GM21447 (cell line): ENCODE results near the gene MYBPH.

ENCODE experiments used
- ATAC-seq: cut with Tn5 transposase; IDR thresholded peaks from one replicate; pipeline ENCODE4 v1.9.1; 2021; ENCODE audit not compliant: unreplicated experiment

Gene MYBPH

DNA sequence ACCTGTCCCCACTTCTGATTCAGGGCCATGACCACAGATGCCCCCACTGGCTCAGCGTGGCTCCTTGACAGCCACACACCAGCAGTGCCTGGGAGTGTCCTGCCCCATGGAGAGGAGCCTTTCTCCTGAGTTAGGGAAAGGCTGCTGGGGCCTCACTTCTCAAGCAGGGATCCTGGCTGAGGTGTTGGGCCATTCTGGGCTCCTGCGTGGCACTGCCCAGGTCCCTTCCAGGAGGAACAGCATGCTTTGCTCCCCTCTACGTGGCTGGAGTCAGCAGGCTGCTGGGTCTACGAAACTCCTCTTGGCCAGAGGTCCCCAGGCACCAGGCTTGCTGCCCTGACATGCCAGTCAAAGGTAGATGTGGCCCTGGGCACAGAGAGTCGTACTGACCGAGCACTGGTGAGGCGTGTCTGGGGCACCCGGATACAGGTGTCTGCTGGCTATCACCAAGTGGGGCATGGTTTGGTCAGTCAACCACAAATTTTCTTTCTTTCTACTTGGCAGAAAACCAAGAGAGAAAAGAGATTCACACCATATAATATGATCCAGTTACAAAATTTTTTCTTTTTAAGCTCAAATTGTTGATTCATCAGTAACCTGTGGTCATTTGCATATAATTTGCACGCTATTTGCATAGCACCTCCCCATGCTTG is 44.0 kb downstream of the MYBPH start:
- no peak for ATAC-seq

DNA sequence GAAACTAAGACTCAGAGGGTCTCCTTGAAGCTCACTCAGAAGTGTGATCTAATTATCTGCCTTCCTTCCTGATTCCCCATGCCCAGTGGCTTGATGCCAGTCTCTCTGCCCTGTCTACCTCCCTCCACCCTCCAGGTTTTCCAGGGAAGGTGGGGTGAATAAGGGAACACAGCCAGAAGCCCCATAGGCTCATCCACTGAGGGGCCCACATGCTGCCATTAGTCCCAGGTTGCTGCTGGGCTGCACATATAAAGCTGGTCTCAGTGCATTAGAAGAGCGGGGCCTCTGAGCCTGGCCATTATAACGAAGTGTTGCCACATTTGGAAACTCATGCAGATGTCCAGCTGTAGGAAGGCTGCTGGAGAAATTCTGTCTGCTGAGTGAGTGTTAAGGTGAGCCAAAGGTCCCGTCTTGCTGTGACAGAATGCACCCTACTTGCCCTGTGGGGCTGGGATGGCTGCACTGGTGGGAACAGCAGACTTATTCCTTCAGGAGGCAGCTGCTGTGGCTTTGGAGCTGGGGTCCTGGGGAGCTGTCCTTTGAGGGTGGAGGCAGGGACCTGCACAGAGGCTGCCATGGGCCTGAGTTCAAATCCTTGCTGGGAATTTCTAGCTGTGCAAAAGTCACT is 45.2 kb downstream of the MYBPH start:
- ATAC-seq, result no peak

DNA sequence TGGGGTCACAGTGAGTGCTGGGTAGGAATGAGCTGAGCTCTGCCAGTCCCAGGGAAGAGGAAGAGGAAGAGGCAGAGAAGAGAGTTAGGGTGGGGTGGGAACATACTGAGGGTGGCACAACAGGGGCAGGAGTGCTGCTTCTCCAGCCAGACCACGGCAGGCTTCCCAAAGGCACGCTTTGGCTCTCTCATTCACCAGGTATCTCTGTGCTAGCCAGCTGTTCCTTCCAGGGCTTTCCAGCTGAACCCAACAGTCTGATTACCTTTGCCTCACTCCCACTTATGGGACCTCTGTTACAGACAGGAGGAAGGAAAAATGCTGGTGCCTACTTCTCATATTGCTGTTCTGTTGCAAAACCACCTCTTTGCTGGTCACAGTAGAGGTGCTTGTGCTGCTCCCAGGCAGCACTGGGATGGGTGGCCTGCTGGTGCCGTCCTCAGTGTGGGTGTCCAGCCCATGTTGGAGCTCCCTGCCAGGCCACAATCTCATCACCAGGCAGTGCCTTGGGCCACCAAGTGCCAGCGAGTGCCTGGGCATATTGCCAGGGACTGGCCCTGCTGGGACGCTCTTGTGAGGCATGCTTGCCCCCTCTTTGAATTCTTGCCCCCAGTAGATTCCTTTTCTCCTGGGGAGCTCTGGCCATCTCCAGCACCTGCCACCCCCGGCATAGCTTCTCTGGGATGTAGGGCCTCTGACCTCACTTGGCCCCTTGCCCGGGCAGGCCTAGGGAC is 46.0 kb downstream of the MYBPH start:
- no peak for ATAC-seq

DNA sequence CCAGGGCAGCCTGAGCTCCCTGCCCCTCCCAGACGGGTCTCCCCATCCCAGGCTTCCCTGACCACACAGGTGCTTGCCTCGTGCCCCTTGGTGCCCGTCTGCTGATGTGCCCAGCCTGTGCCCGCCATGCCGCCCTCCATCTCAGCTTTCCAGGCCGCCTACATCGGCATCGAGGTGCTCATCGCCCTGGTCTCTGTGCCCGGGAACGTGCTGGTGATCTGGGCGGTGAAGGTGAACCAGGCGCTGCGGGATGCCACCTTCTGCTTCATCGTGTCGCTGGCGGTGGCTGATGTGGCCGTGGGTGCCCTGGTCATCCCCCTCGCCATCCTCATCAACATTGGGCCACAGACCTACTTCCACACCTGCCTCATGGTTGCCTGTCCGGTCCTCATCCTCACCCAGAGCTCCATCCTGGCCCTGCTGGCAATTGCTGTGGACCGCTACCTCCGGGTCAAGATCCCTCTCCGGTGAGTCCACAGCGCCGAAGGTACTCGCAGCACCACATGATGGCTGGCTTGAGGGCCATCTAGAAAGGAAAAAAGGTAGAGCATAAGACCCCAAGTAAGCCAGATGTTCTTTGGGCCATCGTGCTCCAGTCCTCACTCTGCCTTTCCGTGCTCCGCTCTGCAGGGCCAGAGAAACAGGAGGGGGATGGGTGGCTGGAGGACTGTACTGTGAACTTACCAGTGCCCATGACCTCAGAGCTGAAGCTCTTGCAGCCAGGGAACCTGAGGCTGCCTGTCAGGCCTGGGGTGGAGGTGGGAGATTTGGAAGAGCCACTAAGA is 46.7 kb downstream of the MYBPH start:
- ATAC-seq, result no peak

DNA sequence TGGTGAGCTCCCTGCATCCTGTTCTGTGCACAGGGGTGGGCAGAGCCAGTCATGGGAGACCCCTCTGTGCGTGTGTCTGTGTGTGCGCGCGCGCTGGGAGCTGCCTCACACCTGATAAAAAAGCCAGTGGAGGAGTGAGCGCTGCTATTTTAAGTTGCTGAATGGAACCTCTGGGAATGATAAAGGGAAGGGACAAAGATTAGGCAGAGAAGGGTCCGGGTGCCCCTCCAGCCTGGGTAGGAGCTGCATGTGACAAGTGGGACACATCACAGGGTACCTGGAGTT is 47.3 kb downstream of the MYBPH start:
- ATAC-seq, result no peak

DNA sequence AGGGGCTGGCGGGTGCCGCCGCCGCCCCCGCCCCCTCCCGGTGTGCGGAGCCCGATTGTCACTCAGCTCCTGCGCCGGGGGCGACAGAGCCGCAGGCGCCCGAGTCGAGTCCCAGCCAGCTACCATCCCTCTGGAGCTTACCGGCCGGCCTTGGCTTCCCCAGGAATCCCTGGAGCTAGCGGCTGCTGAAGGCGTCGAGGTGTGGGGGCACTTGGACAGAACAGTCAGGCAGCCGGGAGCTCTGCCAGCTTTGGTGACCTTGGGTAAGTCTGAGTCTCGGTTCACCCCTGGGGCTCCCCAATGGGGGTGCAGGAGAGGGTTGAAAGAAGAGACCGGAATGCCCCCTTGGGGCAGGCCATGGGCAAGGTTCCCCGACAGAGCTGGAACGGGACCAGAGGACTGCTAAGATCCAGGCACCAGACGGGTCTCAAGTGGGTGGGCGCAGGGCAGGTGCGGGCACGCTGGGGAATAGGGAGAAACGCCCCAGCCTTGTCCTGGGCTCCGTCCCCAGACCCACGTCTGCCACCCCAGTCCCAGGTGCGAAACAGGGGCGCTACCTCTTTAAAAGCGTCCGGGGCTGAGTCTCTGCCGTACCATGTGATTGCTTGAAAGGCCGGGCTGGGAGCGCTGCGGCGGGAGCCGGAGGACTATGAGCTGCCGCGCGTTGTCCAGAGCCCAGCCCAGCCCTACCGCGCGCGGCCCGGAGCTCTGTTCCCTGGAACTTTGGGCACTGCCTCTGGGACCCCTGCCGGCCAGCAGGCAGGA is 47.8 kb downstream of the MYBPH start, which contains the start of gene ADORA1:
Gene ADORA1 (plus strand): TSS at position 61 of the 765 bp plus-strand sequence. CDS start 1,116 bp downstream, outside the sequence.
- ATAC-seq, result no peak

DNA sequence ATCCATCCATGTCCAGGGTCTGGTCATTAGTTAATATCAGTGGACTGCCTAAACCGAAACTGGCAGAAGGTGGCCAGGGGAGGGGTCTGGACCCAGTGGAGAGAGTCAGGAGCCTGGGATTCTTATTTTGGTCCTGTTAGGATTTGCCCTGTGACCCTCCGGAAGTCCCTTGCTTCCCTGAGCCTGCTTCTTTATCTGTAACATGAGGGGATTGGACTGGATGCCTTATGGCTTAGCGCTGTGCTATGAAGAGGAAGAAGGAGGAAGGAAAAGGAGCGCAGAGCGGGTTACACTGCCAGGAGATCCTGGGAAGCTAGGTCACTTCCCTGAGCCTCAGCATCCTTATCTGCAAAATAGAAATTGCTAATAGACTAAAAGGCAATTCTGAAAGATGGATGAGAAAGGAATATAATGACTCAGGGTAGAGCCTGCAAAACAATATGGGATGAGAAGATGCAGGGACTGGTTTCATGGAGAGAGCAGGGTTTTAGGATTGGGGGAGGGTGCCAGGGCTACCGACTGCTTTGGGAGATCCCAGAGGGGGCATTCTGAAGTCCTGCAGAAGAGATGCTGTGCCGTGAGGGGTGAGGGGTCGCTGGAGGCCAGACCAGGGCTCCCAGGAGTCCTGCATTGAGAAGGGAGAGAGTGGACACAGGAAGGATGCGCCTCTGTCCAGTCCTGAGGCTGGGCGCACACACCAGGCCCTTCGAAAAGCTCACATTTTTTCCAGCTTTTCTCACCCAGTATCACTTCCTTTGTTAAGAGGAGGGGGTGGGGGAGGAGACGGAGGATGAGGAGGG is 48.6 kb downstream of the MYBPH start:
- no peak for ATAC-seq

DNA sequence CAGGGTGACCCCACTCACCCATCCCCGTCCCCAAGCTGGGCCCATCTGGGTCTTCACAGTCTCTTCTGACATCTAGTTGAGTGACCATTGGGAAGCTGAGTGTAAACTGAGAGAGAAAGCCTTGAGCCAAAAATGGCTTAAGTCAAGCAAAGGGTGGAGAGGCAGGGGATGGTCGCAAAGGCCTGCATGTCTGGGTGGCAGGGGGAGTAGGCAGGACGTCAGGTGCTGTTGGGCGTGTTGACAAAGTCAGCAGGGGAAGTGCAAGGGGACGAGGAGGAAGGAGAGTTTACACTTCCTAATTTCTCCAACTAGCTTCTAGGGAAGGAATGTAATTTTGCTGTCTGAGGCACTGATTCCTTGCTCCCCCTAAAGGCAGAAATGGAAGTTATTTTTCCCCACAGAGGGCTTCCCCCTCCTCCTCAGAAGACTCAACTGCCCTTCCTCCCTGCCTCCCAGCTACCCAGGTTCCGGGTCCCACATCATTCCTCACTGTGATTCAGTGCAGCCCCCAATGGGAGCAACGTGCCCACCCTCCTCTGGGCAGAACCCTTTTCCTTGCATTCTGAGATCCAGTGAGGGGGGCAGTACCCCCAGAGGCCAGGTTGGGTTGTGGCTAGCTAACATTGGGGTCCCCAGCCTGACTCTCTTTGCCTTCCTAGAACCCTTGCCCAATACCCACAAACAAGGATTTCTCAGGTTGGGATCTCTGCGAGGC is 49.3 kb downstream of the MYBPH start:
- ATAC-seq, result no peak

DNA sequence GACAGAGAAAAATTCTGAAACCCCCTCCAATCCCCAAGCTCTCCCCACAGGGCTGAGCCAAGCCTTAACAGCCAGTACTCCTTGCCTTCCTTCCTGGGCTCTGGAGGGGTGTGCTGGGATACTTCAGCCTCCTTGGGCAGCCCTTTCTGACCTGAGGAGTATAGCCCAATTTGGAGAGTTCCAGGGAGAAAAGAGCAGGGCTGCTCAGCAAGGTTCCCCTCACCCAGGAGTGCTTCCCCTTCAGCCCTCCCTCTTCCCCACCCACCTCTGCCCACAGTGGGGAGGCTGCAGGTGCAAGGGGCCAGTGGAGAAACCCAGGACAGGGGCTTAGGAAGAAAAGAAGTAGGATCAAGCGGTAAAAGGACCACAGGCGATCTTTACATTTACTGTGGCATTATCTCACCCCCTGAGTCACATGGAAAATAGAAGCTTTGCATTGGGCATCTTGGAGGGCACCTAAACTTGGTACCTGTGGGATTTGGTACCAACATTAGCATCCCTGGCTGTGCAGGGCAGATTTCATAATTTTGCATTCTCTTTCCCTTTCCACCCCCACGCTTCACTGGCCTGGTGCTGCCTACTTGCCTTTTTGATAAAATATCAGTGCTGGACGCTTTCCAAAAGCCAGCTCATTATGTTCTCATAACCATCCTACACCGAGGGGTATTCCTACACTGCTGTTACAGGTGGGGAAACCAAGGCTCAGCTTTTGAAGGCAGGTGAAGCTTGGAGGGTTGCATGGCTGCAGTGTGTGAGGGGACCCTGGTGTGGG is 50.9 kb downstream of the MYBPH start:
- no peak for ATAC-seq

DNA sequence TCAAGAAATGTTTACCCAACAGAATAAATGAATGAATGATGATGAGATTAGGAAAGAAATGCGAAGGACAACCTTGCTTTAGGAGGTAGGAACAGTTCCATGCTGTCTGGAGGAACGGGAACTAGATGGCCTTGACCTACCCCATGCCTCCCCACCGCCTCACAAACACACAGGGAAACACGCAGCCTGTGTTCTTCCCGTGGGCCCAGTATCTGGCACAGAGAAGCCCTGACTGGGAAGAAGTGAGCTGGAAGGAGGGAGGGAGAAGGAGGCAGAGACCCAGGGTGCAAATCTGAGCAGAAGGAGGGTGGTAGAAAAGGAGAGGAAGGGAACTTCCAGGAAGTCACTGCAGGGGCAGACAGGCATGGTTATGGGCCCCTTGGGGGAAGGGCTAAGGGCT is 51.6 kb downstream of the MYBPH start:
- ATAC-seq, result no peak

DNA sequence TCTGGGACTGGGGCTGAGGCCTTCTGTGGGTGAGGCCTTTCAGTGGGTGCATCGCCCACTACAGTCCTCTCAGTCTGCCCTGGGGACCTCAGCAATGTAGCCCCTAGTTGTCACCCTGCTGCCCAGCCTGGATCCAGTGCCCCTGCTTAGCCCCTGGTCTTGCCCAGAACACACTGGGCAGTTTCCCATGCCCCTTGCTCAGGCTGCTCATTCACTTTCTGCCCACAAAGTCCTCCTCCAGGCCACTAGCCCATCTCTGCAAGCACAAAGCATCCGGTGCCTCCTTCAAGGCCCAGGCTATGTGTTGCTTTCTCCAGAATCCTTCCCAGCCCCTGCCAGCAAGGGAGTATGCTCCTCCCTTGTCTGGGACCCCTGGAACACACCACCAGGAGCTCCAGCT is 53.5 kb downstream of the MYBPH start:
- ATAC-seq, result no peak

DNA sequence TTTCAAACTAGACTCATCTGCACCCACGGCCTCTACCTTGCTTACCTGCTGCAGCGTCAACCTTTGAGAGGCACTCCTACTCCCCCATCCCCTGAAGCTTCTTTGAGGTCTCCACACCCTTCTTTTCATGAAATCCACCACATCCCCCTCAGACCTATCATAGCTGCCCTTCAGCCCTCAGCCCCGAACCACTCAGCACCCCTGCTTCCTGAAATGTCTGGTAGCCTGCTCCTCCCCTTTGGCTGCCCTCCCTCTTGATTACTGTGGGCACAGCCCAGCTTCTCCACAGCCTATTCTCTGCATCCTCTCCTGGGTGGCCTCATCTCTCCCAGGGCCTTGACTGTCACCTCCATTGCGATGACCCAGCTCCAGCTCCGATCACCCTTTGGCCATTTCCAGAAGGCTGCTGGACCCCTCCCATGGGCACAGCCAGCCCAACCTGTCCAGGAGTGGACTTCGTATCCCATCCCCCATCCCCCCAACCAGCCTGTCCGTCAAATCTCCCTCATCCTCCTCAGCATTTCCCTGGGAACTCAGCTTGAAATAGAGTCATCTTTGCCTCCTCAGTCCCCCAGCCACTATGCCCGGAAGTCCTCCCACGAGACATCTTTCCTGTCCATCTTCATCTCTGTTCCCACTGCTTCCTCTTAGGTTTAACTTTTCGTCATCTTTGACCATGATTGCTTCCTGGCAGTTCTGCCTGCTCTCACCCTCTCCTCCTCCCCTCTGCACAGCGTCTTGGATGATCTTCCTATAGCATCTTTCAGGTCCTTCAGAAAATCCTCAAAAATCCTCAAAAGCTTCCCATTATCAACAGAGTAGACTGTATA is 54.2 kb downstream of the MYBPH start:
- ATAC-seq, result no peak

DNA sequence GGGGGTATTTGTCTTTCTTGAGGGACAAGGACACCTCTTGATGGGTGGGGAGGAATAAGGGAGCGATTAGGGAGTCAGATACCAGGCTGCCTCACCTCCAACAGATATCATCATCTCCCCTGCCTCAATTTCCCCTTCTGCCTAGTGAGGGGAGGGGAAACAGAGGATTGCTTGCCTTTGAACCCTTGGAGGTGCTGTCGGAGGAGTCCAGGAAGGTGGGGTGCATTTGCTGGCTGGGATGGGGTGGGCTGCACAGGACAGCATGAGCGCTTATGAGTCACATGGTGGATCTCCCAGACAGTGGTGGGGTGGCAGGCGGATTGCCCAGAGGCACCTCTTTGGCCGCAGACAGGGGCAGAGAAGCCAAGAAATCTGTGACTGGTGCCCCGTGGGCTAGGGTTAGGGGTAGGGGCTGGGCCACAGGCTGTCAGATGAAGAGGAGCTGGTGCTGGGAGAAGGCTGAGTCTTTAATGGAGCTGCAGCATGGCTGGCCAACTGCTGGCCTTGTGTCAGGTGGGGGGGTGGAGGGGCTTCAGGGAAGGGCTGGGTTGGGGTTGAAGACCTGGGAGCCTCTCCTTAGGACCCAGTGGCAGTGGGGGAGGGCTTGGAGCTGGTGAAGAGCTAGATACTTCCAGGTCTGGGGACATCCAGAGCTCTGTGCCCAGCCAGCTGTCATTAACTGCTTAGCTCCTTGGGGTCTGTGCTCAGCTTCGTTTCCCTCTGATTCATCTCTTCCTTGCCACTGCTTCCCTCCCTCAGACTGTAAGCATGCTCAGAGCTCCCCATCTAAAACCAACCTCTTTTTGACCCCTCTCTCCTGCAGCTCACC is 55.1 kb downstream of the MYBPH start:
- ATAC-seq, result no peak
